Gastrocnemius medialis (tissue), 4 donors: ENCODE data around the gene ZC3H7A.

Experiments
- POLR2A ChIP-seq, 2 donors: fragments of 450-650 bp; IDR thresholded peaks; one replicate each; pipeline ENCODE4 v1.6.1; 2017; ENCODE audit warnings: antibody characterized with exemption in 2 of 2, mild to moderate bottlenecking in 2 of 2, moderate library complexity in 2 of 2
- TF ChIP-seq, protein P1 (sequence below), 5 experiments: fragments of 450-650 bp in 3 of 5; fragments of 200-600 bp in 2 of 5; sonication (generic) in 2 of 5; IDR thresholded peaks in 4 of 5; conservative IDR thresholded peaks in 1 of 5; 1 replicate in 4 of 5; 2 replicates in 1 of 5; pipeline ENCODE4 v1.5.1; 2016 to 2019; ENCODE audit warnings: antibody characterized with exemption in 5 of 5, mild to moderate bottlenecking in 3 of 5, moderate library complexity in 3 of 5

DNA sequence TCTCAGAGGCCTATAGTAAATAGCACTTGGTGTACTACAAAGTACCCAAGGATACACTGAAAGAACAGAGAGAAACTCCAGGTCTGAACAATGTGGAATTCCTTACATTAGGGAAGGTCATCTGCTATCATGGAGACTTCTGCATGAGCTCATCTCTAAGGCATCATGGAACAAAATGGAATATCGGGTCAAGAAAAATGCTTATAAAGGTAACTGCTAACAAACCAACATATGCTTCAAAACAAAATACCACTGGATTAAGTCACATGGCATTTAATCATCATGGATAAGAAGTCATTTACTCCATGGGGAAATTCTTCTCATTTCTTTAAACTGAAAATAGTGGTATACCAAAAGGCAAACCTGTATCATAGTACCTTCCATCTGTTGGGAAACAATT, 88.6 kb downstream of the ZC3H7A start:
- TF ChIP-seq, protein P1, sequence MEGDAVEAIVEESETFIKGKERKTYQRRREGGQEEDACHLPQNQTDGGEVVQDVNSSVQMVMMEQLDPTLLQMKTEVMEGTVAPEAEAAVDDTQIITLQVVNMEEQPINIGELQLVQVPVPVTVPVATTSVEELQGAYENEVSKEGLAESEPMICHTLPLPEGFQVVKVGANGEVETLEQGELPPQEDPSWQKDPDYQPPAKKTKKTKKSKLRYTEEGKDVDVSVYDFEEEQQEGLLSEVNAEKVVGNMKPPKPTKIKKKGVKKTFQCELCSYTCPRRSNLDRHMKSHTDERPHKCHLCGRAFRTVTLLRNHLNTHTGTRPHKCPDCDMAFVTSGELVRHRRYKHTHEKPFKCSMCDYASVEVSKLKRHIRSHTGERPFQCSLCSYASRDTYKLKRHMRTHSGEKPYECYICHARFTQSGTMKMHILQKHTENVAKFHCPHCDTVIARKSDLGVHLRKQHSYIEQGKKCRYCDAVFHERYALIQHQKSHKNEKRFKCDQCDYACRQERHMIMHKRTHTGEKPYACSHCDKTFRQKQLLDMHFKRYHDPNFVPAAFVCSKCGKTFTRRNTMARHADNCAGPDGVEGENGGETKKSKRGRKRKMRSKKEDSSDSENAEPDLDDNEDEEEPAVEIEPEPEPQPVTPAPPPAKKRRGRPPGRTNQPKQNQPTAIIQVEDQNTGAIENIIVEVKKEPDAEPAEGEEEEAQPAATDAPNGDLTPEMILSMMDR (IDR thresholded peaks at IDR 0.05 in 4 of 5, conservative IDR thresholded peaks at IDR 0.05 in 1 of 5), result no peak
- TF ChIP-seq POLR2A (IDR thresholded peaks at IDR 0.05), result no peak
